T47D (cell line): Measurements from ENCODE around the gene SLC66A1.

Experiments used
- DNase-seq, 2 experiments: peaks; one replicate each; pipeline versions ENCODE4 v3.0.0 to v3.0.0-alpha.2; 2011 to 2012; ENCODE audit warnings: low read depth in 1 of 2, low spot score in 1 of 2
- JUND ChIP-seq: IDR thresholded peaks from 2 replicates; pipeline ENCODE4 v1.6.1; 2012; ENCODE audit warnings: low read depth
- in situ Hi-C: cut with HindIII; loops from 2 replicates; pipeline ENCODE4 v1.10.0; 2016; ENCODE audit warnings: low sequenced_read_pairs, low pct_unique_long_range_greater_than_20kb

SLC66A1 gene

DNA sequence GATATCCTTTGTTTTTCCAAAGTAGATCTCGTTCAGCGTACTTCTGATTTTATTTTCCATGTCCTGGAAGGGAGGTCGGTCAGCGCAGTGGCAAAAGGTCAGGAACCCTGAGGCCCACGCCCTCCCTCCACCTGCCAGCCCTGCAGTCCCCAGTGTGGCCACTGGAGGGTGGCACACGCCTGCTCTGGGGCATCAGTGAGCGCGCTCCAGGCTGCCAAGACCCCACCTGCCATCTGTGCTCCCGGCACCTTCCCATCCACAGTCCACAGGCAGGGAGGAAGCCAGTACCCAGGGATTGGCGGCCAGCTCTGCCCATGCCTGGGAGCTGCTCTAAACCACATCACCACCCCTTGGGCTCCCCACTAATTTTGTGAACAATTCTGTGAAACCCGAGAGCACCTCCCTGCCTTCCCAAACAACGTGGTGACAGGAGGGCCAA, 32.3 kb downstream of the SLC66A1 start:
- no peak for TF ChIP-seq JUND
- DNase-seq: peak in 1 of 2 experiments; percentile 42
- in situ Hi-C loops: no loop called here

DNA sequence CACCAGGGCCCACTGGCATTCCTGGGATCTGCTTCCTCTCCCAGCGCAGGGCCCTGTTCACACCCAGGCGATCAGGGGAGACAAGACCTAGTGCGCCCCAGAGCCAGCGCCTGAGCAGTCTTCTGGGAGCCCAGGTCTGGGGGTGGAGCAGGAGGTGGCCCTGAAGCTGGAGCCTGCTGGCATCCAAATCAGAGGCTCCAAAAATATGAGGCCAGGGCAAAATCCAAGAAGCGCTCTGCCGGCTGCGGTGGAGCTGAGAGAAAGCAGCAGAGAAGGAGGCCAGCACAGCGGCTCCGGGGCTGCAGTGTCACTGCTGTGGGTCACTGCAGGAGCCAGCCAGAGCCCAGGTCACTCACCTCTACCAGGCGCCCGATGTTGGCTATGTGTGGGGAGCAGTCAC, 32.7 kb downstream of the SLC66A1 start:
- in situ Hi-C loops: no loop called here
- DNase-seq: no peak
- TF ChIP-seq JUND: no peak

DNA sequence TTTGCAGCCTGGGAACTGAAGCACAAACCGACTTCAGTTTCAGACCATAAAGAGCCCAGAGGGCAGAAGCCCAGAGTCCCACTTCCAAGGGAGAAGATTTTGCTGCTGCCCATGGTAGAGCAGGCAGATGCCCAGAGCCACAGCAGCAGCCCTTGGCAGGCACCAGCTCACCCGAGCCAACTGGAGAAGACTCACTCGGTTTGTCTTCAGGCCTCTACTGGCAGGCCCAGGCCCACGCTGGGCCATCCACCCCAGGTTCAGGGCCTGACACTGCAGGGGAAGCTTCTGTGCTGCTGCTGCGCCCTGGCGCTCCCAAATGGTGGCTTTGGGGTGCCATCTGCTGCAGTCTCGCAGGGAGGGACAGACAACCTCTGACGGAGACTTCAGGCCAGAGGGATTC, 33.3 kb downstream of the SLC66A1 start:
- TF ChIP-seq JUND: no peak
- in situ Hi-C loops: no loop called here

DNA sequence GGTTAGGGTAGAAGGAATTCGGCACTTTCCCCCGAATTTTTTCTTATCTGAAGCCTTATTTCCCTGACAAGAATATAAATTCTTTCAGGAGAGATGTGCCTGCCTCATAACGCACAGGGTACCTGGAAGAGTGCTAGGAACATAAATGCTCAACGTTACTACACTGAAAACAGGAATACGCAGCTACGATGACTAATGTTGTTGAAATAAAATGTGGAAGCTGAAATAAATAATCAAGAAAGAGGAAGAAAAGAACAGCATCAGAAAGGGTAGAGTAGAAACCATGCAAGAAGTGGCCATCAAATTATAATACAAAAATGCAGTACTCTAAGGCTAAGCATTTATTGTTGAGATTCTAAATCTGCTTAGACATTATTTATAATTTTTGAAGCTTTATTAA, 33.9 kb downstream of the SLC66A1 start:
- TF ChIP-seq JUND: no peak
- DNase-seq: no peak
- in situ Hi-C loops: no loop called here

More for the DNA sequence above, 33.3 kb downstream of the SLC66A1 start:
- DNase-seq: no peak

DNA sequence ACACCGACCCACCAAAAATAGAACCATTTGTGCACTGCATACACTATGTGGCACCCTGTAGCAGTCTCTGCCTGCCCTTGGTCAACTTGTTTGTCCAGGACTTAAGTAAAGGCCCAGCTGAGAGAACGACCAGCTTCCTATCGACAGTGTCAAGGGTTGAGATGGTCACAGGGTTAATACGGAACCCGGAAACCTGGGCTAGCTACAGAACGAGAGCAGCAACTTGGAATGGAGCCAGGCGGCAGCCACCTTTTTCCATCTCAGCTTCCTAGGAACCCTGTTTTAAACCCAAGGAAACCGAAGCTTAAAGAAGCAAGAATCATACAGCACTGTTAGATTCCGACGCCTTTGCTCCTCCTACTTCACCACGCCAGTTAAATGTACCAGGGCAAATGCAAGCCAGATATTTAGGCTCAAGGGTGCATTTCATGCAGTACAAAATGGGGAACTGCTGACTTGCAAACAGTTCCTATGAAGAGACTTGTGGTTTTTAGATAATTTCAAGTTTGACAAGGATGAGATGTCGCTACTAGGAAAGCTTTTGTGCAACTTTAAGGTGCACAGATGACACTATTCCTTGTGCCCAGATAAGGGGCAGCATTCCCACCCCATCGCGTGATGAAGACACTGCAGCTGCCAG, 35.5 kb downstream of the SLC66A1 start:
- no peak for TF ChIP-seq JUND
- no peak for DNase-seq
- in situ Hi-C loops: no loop called here

DNA sequence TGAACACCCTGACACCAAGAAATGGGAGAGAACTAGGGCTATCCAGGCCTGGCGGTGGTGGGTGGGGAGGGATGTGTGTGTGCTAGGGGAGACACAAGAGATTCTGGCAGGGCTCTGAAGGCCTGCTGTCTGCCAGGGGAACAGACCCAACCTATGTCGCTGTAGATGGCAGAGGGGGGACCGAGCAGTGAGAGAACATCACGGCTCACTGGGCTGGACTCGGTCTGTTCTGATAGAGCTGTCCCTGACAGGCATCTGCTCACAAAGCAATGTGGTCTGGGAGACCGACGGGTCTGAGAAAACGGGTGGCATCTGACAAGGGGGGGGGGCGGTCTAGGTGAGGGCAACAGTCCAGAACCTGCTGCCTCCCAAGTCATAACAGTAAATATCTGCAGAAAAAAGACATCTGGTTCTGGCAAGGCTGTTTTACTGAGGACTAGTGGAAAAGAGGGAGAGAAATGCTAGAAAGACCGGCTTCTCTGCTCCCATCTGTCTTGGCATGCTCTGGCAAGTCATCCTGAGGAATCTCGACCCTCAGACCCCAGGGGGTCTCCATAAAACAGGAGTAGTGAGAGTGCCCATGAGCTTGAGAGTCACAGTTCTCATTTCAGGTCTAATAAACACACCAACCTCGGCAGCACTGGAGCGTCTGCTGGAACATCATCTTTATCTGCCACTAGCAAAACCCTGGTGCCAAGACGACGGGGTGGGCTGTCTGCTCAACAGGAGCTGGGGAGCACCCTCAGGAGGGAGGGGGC, 36.5 kb downstream of the SLC66A1 start:
- no peak for TF ChIP-seq JUND
- in situ Hi-C loops: no loop called here
- DNase-seq: no peak

DNA sequence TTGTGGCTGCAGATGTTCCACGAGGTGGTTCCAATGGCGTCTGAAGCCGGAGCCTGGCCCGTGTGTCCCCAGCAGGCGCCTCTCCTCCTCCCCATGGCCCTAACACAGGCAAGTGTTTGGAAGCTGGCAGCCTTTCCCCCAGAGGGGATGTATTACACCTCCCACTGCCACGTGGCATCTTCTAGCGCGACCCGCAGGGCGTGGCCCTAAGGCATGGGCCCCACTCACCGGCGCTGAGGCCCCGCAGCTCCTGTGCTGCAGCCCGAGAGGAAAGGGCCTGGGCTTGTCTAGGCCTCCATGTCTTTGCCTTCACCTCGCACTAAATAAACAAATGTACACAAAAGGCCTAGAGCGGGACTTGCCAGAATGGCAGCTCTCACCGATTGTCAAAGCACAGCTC, 37.9 kb downstream of the SLC66A1 start:
- no peak for TF ChIP-seq JUND
- no peak for DNase-seq
- in situ Hi-C loops: no loop called here

DNA sequence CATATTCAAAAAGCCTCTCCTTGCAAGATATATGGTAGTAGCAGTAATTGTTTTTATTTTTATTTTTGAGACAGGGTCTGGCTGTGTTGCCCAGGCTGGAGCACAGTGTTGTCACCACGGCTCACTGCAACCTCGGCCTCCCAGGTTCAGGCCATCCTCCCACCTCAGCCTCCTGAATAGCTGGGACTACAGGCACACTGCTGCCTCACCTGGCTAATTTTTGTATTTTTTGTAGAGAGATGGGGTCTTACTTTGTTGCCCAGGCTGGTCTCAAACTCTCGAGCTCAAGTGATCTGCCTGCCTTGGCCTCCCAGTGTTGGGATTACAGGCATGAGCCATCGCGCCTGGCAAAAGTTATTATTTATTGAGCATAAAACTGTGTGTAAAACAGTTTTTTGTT, 38.4 kb downstream of the SLC66A1 start:
- in situ Hi-C loops: no loop called here
- no peak for TF ChIP-seq JUND
- no peak for DNase-seq

DNA sequence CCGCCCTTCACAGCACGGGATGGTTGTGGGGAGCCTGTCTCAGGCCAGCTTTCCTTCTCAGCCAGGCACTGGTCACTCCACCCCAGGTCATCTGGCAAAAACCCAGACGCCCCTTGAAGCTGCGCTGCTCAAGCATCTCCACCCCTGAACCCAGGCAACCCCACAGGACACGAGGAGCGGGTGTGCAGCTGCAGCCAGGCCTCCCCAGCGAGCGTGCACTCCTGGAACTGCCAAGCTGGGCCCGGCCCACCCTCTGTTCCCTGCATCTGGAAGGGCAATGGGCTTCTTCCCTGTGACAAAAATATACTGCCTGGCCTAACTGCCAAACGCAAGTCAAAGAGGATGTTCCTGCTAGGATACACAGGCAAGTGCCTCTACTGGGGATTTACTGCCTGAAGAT, 39.7 kb downstream of the SLC66A1 start:
- no peak for TF ChIP-seq JUND
- DNase-seq: no peak
- in situ Hi-C loops: no loop called here

DNA sequence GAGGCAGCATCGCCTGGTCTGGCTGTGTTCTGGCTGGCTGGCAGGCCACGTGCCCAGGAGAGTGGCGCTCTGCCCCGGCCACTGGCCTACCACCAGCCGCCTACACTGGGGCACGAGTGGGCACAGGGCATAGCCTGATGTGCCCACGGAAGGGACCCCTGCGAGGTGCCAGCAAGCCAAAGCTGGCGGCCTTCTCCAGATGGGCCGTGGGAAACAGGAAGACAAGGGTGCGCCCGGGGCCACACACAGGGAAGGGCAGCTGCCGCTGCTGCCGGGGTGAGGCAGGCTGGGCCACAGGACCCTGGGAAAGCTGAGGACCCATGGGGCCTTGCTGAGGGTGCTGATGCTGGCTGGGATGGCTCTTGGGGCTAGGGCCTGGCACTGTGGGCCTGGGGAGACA, 40.7 kb downstream of the SLC66A1 start:
- DNase-seq: no peak
- no peak for TF ChIP-seq JUND
- in situ Hi-C loops: no loop called here

DNA sequence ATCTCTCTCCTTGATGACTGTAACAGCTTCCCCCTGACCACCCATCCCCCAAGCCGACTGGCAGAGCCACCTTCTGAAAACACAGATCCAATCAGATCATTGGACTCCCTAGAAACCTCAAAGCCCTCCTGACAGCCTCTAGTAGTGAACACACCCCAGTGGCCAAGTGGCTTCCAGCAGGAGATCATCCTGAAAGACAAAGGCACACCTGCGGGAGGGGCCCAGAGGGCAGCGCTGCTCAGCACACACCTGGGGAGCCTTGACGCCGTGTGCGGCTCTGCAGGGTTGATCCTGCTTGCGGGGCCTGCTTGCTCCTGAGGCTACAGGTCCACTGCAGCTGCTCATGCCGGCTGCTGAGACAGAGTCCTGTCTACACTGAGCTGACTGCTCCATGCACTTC, 41.5 kb downstream of the SLC66A1 start:
- in situ Hi-C loops: no loop called here
- peak; percentile 18 to 78 for DNase-seq
- no peak for TF ChIP-seq JUND

DNA sequence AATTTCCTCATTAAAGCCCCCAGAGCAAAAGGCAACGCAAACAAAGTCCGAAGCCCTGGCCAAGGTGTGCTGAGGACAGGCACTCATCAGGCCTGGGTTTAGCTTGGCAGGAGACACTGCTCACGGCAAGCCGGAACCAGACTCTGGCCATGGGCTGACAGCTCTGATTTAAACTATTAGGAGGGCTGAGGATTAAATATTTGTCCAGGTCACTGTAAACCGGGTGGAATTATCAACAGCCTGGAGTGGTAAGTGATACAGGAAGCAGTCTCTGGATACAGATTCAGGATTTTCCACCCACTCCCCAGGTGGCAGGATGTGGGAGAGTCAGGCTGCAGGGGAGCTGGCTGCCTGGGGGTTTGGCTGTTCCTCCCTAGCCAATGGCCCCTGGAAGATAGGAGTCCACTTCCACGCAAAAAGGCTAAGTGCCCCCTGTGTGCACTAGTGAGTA, 42.4 kb downstream of the SLC66A1 start:
- TF ChIP-seq JUND: no peak
- peak in 1 of 2 experiments; percentile 89 for DNase-seq
- in situ Hi-C loops: no loop called here

DNA sequence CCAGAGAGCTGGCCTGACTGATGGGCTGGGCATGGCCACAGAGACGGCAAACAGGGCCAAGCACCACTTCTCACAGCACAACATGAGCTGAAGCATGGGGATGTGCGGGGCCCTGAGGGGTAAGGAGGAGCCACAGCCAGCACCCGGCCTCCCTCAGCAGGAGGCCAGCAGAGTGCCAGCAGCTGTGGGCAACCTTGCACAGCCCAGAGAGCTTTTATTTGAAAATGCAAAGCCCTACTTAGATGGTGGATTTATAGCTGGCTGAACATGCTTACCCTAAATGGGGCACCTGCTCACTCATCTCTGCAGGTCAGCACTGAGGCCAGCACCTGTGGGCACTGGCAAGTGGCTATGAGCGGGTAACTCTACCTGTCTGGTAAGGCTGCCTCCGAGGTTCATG, 44.1 kb downstream of the SLC66A1 start:
- no peak for TF ChIP-seq JUND
- in situ Hi-C loops: no loop called here
- DNase-seq: peak in 1 of 2 experiments; percentile 86
